ENCODE measurements around the gene TMEM130. TPM values are rescaled to one million over a fixed set of nuclear protein-coding genes. Genes with fewer than 3 reads are reported as not detected.

Gene TMEM130
- polyA plus RNA-seq, 3 donors: 0.05 TPM; not detected in 2

DNA sequence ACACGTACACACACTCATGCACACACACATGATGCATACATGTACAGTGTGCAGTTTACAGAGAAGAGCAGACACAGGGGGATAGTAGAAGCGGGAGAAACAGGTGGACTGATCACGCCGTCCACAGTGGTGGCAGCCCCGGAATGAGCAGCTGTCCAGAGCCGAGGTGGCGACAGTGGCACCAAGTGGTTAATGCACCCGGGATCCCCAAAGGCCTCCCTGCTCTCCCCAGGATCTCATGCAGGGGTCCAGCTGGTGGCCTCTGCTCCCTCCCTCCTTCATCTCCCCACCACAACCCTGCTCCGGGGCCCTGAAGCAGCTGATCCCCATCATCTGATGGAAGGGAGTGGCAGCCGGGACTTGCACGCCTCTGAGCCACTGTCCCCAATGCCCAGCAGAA lies 29.7 kb downstream of the TMEM130 start:
- no peak overlapping the region for H3K4me3 Mint-ChIP-seq
- no peaks in the 10 kb centered on the region for H3K36me3 Mint-ChIP-seq
- H3K9me3 Mint-ChIP-seq: no peaks in the 10 kb centered on the region
- H3K4me2 ChIP-seq (replicated peaks; ENCODE audit: extremely low read depth, low read length, poor library complexity, severe bottlenecking): no peak overlapping the region
- no peak overlapping the region for H2AFZ ChIP-seq (ENCODE audit: insufficient read depth, low read depth, low read length, poor library complexity, severe bottlenecking)
- no peak overlapping the region for H3K9ac ChIP-seq (ENCODE audit: insufficient read depth, low read length, poor library complexity, severe bottlenecking)
- H3K27me3 ChIP-seq (ENCODE audit: control insufficient read depth in 2 of 2, insufficient read depth in 2 of 2, low read length in 2 of 2): no peaks in the 10 kb centered on the region
- H3K36me3 ChIP-seq (replicated peaks in 1 of 2; ENCODE audit: control insufficient read depth in 1 of 2, insufficient read depth in 2 of 2, low read length in 2 of 2): no peaks in the 10 kb centered on the region
- H3K79me2 ChIP-seq (ENCODE audit: insufficient read depth, low read length): no peaks in the 10 kb centered on the region
- H3K4me3 ChIP-seq (replicated peaks in 1 of 3; ENCODE audit: low read depth in 2 of 3, low read length in 3 of 3): no peak overlapping the region
- TF ChIP-seq, protein P1, sequence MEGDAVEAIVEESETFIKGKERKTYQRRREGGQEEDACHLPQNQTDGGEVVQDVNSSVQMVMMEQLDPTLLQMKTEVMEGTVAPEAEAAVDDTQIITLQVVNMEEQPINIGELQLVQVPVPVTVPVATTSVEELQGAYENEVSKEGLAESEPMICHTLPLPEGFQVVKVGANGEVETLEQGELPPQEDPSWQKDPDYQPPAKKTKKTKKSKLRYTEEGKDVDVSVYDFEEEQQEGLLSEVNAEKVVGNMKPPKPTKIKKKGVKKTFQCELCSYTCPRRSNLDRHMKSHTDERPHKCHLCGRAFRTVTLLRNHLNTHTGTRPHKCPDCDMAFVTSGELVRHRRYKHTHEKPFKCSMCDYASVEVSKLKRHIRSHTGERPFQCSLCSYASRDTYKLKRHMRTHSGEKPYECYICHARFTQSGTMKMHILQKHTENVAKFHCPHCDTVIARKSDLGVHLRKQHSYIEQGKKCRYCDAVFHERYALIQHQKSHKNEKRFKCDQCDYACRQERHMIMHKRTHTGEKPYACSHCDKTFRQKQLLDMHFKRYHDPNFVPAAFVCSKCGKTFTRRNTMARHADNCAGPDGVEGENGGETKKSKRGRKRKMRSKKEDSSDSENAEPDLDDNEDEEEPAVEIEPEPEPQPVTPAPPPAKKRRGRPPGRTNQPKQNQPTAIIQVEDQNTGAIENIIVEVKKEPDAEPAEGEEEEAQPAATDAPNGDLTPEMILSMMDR (IDR thresholded peaks at IDR 0.05): no peak
- no peaks in the 10 kb centered on the region for H4K20me1 ChIP-seq (ENCODE audit: insufficient read depth, low read length)
- intact Hi-C loops (cut with micrococcal nuclease): loop anchor here in 1 of 2 donors (2.0 to 5.0 kb wide), 2 partner anchors 93 to 405 kb away; no protein-coding TSS in a partner anchor
- no peaks in the 10 kb centered on the region for H3K4me1 Mint-ChIP-seq
- no peaks in the 10 kb centered on the region for H3K4me1 ChIP-seq (ENCODE audit: control insufficient read depth in 1 of 2, insufficient read depth in 2 of 2, low read length in 2 of 2)
- no peak overlapping the region for H3K27ac ChIP-seq (ENCODE audit: low read depth in 1 of 2, low read length in 2 of 2)
- 90% methylated on average over 5 of the region's 11 CpGs for WGBS (ENCODE audit: insufficient coverage)
- H3K27me3 Mint-ChIP-seq (ENCODE audit: low read depth in 3 of 3): peaks cover 8 to 16% (median 8%) of the 10 kb centered on the region in 3 donors
- no peak overlapping the region for H3K27ac Mint-ChIP-seq
- no peaks in the 10 kb centered on the region for H3K9me3 ChIP-seq (replicated peaks in 1 of 2; ENCODE audit: control insufficient read depth in 1 of 2, insufficient read depth in 1 of 2, low read length in 2 of 2)
- DNase-seq: no peak

DNA sequence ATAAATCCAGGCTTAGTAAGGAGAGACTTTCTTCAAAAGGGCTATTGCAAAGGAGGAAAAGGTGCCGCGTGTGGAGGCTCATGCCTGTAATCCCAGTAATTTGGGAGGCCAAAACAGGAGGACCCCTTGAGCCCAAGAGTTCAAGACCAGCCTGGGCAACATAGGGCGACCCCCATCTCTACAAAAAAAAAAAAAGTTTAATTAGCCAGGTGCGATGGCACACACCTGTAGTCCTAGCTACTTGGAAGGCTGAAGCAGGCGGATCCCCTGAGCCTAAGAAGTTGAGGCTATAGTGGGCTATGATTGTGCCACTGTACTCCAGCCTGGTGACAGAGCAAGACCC lies 32.2 kb downstream of the TMEM130 start:
- no peak overlapping the region for H3K4me3 ChIP-seq (replicated peaks in 1 of 3; ENCODE audit: low read depth in 2 of 3, low read length in 3 of 3)

More for the DNA sequence above, 32.2 kb downstream of the TMEM130 start:
- Histone ChIP-seq H3K4me2 (replicated peaks; ENCODE audit: extremely low read depth, low read length, poor library complexity, severe bottlenecking) (no peak overlapping the region), H4K20me1 (ENCODE audit: insufficient read depth, low read length) (no peaks in the 10 kb centered on the region), H3K4me1 (ENCODE audit: control insufficient read depth in 1 of 2, insufficient read depth in 2 of 2, low read length in 2 of 2) (no peaks in the 10 kb centered on the region), H3K9me3 (replicated peaks in 1 of 2; ENCODE audit: control insufficient read depth in 1 of 2, insufficient read depth in 1 of 2, low read length in 2 of 2) (no peaks in the 10 kb centered on the region), H3K36me3 (replicated peaks in 1 of 2; ENCODE audit: control insufficient read depth in 1 of 2, insufficient read depth in 2 of 2, low read length in 2 of 2) (no peaks in the 10 kb centered on the region), H3K9ac (ENCODE audit: insufficient read depth, low read length, poor library complexity, severe bottlenecking) (no peak overlapping the region), H3K27ac (ENCODE audit: low read depth in 1 of 2, low read length in 2 of 2) (no peak overlapping the region), H2AFZ (ENCODE audit: insufficient read depth, low read depth, low read length, poor library complexity, severe bottlenecking) (no peak overlapping the region), H3K27me3 (ENCODE audit: control insufficient read depth in 2 of 2, insufficient read depth in 2 of 2, low read length in 2 of 2) (no peaks in the 10 kb centered on the region), H3K79me2 (ENCODE audit: insufficient read depth, low read length) (no peaks in the 10 kb centered on the region)
- intact Hi-C loops (cut with micrococcal nuclease): loop anchor here in 1 of 2 donors (5.0 kb wide), 1 partner anchor 105 kb away; no protein-coding TSS in a partner anchor
- TF ChIP-seq, protein P1 (IDR thresholded peaks at IDR 0.05): no peak
- H3K4me3 Mint-ChIP-seq: no peak overlapping the region
- 42% methylated on average over 2 of the region's 5 CpGs for WGBS (ENCODE audit: insufficient coverage)
- no peaks in the 10 kb centered on the region for H3K4me1 Mint-ChIP-seq
- H3K9me3 Mint-ChIP-seq: peaks cover 0 to 2% (median 0%) of the 10 kb centered on the region in 7 donors
- H3K27me3 Mint-ChIP-seq (ENCODE audit: low read depth in 3 of 3): peaks cover 6 to 10% (median 8%) of the 10 kb centered on the region in 3 donors
- no peak for DNase-seq
- no peak overlapping the region for H3K27ac Mint-ChIP-seq
- no peaks in the 10 kb centered on the region for H3K36me3 Mint-ChIP-seq
